NCI-H2029 treated with DMSO at 0.1 percent for 48 hours (cell line): ENCODE measurements around the gene COL6A3.

Experiments
- DNase-seq: peaks from one replicate; lab custom pipeline; 2025; lab: John Stamatoyannopoulos, UW

COL6A3 gene

DNA sequence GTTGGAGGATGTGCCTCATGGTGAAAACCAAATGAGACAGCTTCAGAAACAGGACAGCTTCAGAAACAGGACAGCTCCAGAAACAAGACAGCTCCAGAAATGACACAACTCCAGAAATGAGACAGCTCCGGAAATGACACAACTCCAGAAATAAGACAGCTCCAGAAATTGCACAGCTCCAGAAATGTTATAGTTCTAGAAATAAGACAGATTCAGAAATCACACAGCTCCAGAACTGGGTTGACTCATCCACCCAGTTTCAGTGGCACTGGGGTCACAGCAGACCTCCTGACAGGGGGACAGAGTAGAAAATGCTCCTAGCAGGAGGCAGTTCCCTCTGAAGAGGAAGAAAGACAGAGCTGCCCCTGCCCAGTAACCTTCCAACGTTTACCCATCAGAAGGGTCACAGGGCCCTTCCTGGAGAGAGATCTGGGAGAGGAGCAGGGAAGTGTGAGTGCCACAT is 26.9 kb upstream of the COL6A3 start:
- no peak for DNase-seq

DNA sequence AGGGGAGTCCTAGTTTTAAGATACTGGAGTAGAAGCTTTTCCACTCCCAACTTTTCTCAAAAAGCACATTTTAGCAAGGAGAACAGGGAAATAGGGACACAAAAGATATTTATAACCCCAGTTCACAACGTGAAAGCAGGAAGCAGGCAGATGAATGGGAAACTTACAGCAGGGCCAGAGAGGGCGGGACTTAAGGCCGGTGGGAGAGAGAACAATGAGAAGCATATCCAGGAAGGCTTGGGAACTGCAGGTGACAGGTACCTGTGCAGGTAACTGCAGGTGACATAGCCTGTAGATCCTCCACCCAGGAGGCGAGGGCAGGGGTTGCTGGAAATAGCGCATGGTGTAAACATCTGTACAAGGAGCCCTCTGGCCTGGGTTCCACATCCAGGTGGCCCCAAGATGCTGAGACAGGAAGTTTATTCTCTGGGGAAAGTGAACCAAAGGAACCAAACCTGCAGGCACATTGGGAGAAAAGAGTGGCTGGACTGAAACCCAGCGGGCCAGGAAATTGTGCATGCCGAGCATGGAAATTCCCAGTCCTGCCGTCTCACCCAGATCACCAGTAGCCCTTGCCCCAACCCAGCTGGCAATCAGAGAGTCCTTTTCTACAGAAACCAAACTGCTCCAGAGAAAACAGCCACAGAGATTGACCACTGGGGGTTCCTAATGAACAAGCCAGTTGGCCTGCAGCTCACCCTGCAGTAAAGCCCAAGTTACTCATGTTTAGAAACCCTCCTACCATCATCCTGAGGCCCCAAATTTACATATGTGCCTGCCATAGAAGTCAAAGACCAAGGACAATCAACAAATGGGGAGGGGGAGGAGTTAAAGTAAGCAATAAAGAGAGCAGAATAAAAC is 24.3 kb upstream of the COL6A3 start:
- peak; percentile 78 for DNase-seq

DNA sequence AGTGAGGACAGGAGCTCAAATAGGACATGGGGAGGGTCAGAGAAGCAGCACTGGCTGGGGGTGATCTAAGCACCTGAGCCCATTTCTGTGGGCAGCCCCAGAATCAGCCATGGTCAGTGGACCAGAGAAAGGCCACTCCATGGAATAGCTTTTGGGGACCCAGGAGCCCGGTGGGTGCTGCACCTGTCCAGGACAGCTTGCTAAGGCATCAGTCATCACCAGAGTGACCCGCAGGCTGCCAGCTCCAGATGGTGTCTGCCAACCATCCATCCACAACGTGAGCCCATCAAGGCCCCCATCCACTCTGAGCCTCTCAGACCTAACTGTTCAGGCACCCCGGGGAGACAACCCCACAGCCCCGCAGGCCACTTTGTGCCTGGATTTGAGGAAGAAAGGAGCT is 23.6 kb upstream of the COL6A3 start:
- no peak for DNase-seq

DNA sequence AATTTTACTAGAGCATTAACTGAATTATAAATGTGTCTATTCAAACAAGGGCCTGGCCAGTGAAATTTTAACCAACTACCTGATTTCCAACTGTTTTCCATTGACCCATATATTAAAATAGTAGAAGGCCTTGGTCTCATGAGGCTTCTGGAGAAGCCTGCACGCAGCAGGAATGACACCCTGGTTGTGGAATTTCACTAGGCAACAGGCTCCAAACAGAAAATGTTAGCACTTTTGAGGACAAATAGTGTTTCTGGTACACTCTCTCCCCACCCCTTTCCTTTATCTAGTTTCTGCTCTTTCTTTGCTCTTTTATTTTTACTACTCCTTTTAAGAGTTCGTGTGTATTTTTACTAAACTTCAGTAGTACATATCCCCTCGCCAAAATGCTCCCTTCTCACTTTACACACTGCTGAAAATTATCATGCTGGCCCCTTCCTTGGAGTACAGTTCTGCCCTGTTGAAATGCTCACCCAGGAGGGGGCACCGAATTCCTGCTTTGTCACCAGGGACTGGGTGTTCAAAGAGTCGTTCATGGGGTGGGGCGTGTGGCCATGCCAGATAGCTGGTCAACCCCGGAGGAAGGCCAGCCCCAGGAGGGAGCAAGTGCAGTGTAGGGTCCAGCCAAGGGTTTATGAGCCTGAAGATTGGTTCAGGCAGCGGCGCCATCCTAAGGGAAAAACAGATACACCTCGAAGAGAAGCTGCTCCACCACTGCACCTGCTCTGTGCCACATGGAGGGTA is 22.1 kb upstream of the COL6A3 start:
- no peak for DNase-seq

DNA sequence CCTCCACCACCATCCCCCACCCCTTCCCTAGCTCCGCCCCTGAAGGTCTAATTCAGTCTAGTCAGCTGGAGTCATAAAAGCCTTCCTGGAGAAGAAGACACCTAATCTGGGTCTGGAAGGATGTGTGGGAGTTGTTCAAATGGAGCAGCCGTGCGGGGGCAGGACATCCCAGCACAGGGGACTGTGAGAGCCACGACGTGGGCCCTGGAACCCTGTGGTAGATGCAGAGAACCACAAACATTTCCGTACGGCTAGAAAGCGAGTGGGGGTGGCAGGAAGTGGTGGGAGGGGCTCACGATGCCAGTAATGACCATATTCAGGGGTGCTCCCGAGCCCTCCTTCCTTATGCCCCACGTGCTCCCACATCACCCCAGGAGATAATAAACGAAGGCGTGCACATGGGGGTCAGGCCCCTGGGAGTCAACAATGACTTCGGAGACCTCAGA is 20.9 kb upstream of the COL6A3 start:
- no peak for DNase-seq

DNA sequence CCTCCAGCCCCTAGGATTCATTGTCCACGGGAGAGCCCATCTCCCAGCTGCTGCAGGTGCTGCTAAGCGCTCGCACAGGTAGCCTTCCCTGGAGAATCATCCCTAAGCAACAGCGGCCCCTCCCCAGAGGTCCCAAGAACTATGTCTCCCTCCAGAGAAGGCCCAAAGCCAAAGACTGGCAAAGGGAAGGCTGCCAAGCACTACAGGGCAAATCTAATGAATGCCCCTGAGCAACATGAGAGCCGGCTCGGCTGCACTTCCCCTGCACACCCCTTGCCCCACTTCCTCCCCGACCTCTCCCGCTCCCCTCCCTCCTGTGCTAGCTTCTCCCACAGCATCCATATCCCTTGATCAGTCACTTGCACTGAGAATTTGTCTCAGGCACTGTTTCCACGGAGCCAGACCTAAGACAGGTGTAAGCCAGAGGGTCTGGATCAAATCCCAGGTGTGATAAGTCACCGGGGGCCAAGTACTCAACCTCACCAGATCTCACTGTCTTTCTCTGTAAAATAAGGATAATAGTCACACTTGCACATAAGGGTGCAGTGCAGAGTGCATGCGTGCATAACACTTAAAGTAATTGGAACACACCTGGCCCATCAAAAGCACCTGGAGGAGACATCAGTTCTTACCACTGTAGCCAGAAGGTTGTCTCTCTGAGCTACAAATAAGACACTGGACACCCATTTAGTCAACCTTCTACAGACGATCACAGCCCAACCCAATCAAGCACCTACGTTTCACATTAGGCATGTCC is 20.1 kb upstream of the COL6A3 start:
- peak; percentile 21 for DNase-seq

DNA sequence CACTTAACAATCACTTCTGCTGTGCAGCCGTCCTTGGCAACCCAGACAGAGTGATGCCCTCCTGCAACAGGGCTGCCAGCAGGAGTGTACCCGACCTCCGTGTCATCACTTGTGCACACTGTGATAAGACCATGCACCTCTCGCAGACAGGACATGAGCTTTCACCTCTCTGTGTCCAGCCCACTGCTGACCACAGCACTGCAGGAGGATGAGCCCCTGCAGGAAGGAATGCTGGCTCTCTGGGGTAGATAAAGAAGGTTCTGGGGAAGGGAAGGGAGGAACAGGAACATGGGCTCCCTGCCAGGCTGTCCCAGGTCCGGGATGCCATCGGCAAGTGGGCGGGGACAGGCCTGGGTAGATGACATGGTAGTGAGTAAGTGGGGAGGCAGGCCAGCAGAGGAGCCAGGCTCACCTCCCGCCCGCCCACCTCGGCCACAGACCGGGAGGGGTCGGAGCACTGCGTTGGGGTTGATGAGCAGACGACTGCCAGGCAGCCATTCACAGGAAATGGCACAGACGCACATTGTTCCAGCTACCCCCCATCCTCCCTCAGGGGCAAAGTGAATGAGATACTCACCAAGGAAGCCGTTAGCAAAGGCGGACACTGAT is 18.6 kb upstream of the COL6A3 start:
- no peak for DNase-seq

DNA sequence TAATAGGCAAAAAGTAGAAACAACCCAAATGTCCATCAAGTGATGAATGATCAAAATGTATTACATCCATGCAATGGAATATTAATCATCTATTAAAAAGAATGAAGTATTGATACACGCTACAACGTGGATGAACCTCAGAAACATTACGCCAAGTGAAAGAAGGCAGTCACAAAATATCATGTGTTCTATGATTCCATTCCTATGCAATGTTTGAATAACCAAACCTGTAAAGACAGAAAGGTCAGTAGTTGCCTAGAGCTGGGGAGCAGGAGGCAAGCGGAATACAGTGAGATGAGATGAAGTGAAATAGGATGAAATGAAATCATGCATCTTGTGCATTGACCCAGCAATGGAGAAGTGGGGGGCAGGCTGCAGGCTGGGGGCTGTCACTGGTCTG is 17.9 kb upstream of the COL6A3 start:
- no peak for DNase-seq

DNA sequence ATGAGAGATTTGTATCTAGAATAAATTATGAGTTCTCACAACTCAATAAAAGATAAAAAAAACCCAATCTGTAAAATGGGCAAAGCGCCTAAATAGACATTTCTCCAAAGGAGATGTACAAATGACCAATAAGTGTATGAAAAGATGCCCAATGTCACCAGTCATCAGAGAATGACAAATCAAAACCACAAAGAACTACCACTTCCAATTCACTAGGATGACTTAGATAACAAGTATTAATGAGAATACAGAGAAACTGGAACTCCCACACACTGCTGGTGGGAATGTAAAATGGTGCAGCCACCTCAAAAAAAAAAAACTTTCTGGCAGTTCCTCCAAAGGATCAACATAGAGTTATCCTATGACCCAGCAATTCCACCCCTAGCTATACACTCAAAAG is 17.4 kb upstream of the COL6A3 start:
- no peak for DNase-seq

DNA sequence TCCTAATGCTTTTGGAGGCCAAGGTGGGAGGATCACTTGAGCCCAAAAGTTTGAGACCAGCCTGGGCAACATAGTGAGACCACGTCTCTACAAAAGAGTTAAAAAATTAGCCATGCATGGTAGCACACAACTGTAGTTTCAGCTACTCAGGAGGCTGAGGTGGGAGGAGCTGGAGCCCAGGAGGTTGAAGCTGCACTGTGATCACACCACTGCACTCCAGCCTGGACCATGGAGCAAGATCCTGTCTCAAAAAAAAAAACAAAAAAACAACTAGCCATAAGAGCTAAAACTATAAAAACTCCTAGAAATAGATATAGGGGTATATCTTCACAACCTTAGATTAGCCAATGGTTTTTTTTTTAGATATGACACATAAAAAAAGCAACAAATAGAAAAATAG is 16.9 kb upstream of the COL6A3 start:
- DNase-seq, result no peak

DNA sequence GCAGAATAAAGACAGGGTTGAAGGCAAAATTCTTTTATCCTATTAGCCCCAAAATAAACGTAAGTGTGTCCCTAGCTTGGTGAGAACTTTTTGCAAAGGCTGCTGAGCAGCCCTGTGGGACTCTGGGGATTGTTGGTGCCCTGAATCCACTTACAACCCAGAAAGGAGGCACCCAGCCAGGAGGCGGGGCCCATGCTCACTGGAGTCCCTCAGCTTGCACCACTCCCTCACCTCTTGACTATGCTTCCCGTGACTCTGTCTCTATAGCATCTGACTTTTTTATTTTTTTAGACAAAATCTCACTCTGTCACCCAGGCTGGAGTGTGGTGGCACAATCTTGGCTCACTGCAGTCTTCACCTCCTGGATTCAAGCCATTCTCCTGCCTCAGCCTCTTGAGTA is 15.8 kb upstream of the COL6A3 start:
- DNase-seq, result peak; percentile 19

DNA sequence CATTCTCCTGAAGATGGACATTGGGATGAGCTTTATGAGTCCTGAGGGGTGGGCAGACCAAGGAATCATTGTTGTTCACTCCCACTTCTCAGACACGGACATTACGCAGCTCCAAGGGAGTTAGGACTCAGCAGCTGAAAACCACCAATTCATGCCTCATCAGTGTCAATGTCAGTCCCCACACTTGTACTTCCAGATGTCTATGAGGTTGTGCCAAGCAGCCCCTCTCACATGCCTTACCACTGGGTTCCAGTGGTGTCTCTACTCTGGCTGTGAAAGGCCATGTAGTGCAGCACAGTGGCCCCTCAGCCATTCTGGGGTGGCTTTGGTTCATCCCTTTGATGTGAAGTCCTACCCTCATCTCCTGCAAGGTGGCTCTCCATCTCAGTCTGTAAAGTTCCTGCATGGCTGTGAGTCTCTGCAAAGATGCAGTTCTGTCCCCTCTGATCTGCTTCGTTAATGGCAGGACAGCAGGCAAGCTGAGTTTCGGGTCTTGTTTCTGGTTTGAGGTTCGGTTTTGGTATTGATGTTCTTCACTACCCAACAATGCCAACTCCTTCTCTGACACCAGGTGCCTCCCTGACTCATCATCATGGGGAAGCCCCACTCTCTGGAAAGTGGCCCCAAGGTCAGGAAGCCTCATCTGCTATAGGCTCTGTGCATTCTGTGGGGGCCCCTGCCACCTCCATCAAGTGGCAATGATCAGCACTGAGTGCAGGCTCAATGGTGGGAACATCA is 14.0 kb upstream of the COL6A3 start:
- no peak for DNase-seq

DNA sequence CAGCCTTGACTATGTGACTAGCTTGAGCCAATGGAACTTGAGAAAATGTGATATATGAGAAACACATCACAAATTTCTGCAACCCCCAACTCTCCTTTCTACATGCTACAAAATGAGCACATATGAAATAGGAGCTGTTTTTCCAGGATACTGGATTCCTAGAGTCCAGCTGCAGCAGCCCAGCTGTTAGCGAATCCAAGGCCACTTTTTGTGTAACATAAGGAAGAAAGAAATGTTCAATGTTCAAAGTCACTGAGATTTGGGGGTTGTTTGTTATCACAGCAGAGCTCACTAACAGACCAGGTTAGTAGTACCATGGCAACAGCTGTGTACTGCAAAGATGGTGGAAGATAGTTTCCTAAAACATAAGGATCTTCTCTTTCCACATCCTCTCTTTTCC is 12.6 kb upstream of the COL6A3 start:
- DNase-seq, result no peak

DNA sequence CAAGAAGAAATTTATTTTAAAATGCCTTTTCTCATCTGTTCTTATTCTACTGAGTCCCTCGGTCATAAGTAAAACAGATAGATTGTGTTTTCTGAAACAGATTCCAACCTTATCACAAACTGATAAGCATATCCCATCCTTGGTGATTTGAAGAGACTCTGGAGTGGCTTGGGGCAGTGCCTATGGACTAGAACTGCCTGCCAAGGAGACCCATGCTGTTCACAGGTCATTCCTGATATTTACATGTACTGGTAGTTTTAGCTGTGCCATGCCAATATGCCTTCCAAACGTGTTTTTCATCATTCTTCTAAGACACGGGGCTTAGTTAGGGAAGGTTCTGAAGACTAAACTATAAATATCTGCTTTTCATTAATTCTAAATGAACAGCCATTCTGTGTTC is 11.4 kb upstream of the COL6A3 start:
- no peak for DNase-seq

DNA sequence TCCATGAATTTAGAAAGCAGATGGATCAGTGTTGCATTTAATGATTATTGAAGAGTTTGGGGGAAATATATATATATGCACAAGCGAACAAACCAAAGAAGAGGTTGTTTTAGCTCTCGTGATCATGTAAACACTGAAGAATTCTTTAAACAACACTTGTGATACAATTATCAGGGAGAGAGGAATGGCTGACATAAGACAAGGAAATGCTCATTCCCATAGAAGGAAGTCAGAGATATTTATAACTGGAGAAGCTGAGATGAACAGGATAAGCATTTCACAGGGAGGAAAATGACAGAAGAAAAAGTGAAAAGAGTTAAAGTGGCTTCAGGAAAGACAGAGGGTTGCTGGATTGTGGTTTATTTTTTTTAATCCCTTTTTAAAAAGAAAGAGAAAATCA is 10.6 kb upstream of the COL6A3 start:
- no peak for DNase-seq

DNA sequence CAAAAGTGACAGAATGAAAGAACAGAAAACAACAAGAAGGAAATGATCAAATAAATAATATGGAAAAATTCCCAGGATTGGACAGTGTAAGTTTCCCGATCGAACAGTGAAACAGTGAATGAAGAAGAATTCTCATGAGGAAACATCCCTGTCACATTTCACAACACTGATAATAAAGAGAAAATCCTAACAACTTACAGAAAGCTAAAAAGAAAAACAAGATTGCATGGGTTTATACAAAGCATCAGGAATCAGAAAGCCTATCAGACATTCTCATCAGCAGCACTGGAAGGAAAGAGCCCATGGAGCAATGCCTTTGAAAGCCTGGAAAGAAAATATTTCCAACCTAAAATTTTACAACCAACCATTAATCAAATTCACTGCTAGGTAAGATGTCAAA is 9.9 kb upstream of the COL6A3 start:
- no peak for DNase-seq

DNA sequence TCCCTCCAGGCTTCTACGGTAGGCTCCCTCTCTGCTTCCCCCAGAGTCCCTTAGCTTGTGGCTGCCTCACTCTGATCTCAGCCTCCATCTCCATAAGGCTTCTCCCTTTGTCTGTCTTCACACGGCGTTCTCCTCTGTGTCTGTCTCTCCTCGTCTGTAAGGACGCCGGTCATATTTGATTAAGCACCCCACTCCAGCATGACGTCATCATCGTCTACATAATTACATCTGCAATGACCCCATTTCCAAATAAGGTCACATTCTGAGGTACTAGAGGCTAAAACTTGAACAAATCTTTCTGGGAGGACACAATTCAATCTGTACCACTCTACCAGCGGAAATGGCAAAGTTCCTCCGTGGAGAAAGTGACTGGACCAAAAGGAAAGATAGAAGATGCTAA is 8.3 kb upstream of the COL6A3 start:
- DNase-seq, result no peak

DNA sequence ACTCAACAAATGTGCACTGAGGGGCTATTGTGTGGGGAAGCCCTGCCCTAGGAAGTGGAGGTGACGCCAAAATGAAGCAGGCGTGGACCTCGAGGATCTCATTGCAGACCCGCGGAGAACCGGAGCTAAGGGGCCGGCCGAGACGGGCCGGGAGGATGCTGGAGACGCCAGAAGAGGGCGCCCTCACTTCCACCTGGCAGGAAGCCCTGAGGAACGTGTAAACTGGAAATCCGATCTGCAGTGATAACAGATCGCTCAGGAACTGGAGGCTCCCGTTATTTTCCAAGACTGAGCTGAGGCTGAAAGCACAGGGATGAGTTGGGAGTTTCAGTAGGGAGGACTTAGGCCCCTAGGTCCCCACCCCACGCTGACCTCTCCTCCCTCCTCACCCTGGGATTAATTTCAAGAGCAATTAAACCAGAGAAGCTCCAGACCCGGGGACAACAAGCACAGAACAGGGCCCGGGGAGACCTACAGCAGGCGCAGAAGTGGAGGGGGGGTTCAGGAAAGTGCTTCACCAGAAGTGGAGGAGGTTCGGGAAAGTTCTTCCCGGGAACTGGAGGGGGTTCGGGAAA is 7.7 kb upstream of the COL6A3 start:
- peak; percentile 30 for DNase-seq

DNA sequence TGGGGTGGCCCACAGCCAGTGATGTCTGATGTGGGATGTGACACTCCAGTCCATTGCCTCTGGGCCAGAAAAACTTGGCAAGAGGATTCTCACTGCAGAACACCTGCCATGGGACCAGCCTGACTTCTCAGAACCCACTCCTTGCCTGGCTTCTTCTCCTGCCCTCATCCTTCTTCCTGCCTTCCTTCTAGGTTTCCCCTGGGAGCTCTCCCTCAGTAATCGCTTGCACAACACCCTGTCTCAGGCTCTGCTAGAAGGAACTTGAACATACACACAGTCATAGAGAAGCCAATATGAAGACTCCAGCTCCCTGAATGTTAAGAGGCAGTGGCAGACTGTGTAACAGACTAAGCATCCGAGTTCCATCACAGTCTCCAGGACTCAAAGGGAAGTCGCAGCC is 4.3 kb upstream of the COL6A3 start:
- no peak for DNase-seq

DNA sequence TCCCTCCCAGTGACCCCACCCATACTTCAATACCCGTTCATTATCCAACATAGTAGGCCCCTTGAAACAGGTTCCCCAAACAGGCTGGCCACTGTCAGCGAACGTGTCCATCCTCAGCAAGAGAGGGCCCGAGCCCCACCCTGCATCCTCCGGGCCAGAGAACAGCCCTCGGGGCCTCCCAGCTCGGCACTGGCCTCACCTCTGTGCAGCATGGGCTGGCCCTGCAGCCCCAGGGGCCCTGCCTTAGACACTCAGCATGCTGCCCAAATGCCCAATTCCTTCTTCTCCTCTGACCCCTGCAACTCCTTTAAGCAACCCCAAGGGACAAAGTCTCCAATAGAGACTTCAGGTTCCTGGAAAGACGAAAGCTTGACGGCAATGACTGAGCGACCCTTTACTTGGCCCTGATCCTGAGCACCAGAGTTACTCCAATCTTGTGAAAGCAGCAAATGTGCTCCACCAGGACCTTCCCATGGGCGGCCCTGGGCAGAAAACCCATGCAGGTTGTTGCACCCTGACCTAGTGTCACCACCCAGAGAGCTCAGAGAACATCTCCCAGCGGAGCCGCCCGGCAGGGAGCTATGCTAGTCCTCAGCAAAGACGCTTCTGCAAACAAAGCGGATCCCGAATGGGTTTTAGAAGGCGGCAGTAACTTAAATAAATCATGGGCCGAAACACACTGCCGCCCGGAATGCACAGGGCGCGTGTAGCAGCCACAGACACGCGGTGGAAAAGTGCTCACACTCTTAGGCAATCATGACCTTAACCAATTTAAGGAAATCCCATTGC is 782 bp downstream of the COL6A3 start:
- DNase-seq, result no peak
